ENCODE data around the gene LRCH4.
"Not testable (repeated sequence)": the region's sequence is repeated elsewhere in the genome, so short reads cannot be mapped to it uniquely, and the experiment has no call there.

Gene LRCH4

GRCh38 chr7:100540073-100540723 lies 45.7 kb downstream of the LRCH4 start:
- DNase-seq, result no peak

GRCh38 chr7:100539436-100540006 lies 46.4 kb downstream of the LRCH4 start:
- DNase-seq, result no peak

GRCh38 chr7:100538654-100539435 lies 47.1 kb downstream of the LRCH4 start, which contains the start of gene AGFG2:
Gene AGFG2 (plus strand): TSS chr7:100539203. CDS start chr7:100539347, 144 bp downstream.
- DNase-seq, result peak; percentile 100

GRCh38 chr7:100538348-100538653 lies 47.6 kb downstream of the LRCH4 start:
- DNase-seq, result no peak

- not testable (repeated sequence) for DNase-seq
These were observed 49.2 kb downstream of the LRCH4 start for GRCh38 chr7:100536695-100537094.

GRCh38 chr7:100535982-100536381 lies 49.9 kb downstream of the LRCH4 start:
- DNase-seq, result not testable (repeated sequence)

GRCh38 chr7:100532165-100533022 lies 53.5 kb downstream of the LRCH4 start:
- no peak for DNase-seq

- not testable (repeated sequence) for DNase-seq
These were observed 57.6 kb downstream of the LRCH4 start for GRCh38 chr7:100528108-100528866.
